Fibroblast of lung (primary cell): ENCODE measurements around the gene RHPN2. TPM values are rescaled to one million over a fixed set of nuclear protein-coding genes. Genes with fewer than 3 reads are reported as not detected.

Experiments
- DNase-seq, 2 donors: peaks; one replicate each; pipeline versions ENCODE4 v3.0.0 to v3.0.0-alpha.2; 2010; ENCODE audit warnings: low read depth in 2 of 2
- H2AFZ ChIP-seq: 2 replicates; pipeline ENCODE4 v1.5.1; 2012; ENCODE audit warnings: low read length, control low read depth, inconsistent platforms
- H3K27ac ChIP-seq: 2 replicates; pipeline ENCODE4 v1.5.1; 2011; ENCODE audit warnings: low read length, control low read depth; ENCODE audit not compliant: insufficient read depth
- H3K27me3 ChIP-seq: 2 replicates; pipeline ENCODE4 v1.5.1; 2011; ENCODE audit warnings: mild to moderate bottlenecking, low read length; ENCODE audit not compliant: control insufficient read depth, insufficient read depth
- H3K36me3 ChIP-seq: 2 replicates; pipeline ENCODE4 v1.5.1; 2011; ENCODE audit warnings: low read length; ENCODE audit not compliant: control insufficient read depth, insufficient read depth
- H3K4me1 ChIP-seq: 2 replicates; pipeline ENCODE4 v1.5.1; 2011; ENCODE audit warnings: low read length; ENCODE audit not compliant: control insufficient read depth, insufficient read depth; ENCODE audit errors: extremely low read depth
- H3K4me2 ChIP-seq: 2 replicates; pipeline ENCODE4 v1.5.1; 2011; ENCODE audit warnings: low read length, control low read depth; ENCODE audit not compliant: insufficient read depth; ENCODE audit errors: extremely low read depth
- H3K4me3 ChIP-seq, 4 experiments: fragments of 200-600 bp in 1 of 4; sonication (generic) in 1 of 4; replicated peaks in 1 of 4; 2 replicates each; pipeline ENCODE4 v1.5.1; 2011 to 2016; ENCODE audit warnings: low read length in 4 of 4, low read depth in 3 of 4, mild to moderate bottlenecking in 3 of 4, control low read depth in 2 of 4, inconsistent platforms in 1 of 4, mixed read lengths in 1 of 4; ENCODE audit not compliant: insufficient read depth in 1 of 4; ENCODE audit errors: control extremely low read depth in 1 of 4
- H3K79me2 ChIP-seq: 2 replicates; pipeline ENCODE4 v1.5.1; 2012; ENCODE audit warnings: mild to moderate bottlenecking, low read length, inconsistent platforms; ENCODE audit not compliant: control insufficient read depth, insufficient read depth
- H3K9ac ChIP-seq: 2 replicates; pipeline ENCODE4 v1.5.1; 2011; ENCODE audit warnings: mild to moderate bottlenecking, low read length, control low read depth; ENCODE audit not compliant: insufficient read depth
- H3K9me3 ChIP-seq: 2 replicates; pipeline ENCODE4 v1.5.1; 2012; ENCODE audit warnings: low read depth, low read length; ENCODE audit not compliant: control insufficient read depth, insufficient read depth
- H4K20me1 ChIP-seq: 2 replicates; pipeline ENCODE4 v1.5.1; 2011; ENCODE audit warnings: low read length; ENCODE audit not compliant: control insufficient read depth, insufficient read depth; ENCODE audit errors: extremely low read depth
- EZH2 ChIP-seq: IDR thresholded peaks from 2 replicates; pipeline ENCODE4 v1.5.1; 2012; ENCODE audit warnings: low read length, control low read depth, mild to moderate bottlenecking; ENCODE audit errors: missing control alignments
- polyA plus RNA-seq, 2 donors: library from polyadenylated mRNA; depleted of rRNA in 1 of 2; stranded (reverse) in 1 of 2; unstranded in 1 of 2; fragments of >200 nt; gene quantifications; 2 replicates each; pipeline ENCODE4 v1.2.1, GENCODE V29; 2011 to 2012; ENCODE audit warnings: missing spikeins in 1 of 2
- total RNA-seq: library from RNA; depleted of rRNA; stranded (reverse); fragments of >200 nt; gene quantifications from 2 replicates; pipeline ENCODE4 v1.2.1, GENCODE V29; 2014
- TF ChIP-seq, protein P1 (sequence below), 2 donors: IDR thresholded peaks in 1 of 2; conservative IDR thresholded peaks in 1 of 2; 1 replicate in 1 of 2; 2 replicates in 1 of 2; pipeline ENCODE4 v1.5.1; 2011 to 2012; ENCODE audit warnings: low read length in 2 of 2, control low read depth in 1 of 2, inconsistent platforms in 1 of 2, low read depth in 1 of 2, mild to moderate bottlenecking in 1 of 2

Gene RHPN2
- total and polyA plus RNA-seq, 2 donors (not counting 1 experiment from before 2014, with no cell fraction given) = 3.3 to 3.8 TPM

DNA sequence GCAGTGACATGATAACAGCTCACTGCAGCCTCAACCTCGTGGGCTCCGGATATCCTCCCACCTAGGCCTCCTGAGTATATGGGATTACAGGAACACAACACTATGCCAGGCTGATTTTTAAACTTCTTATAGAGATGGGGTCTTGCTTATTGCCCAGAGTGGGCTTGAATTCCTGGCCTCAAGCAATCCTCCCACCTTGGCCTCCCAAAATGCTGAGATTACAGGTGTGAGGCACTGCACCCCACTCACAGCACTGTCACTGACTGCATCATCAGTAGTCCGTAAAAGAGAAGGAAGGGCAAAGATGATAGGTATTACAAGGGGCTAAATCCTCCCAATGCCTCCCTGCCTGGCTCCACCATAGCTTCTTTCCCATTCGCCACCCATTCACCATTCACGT, 4.1 kb downstream of the RHPN2 start:
- Histone ChIP-seq H3K4me3 (no peak overlapping the region), H3K36me3 (no peaks in the 10 kb centered on the region), H3K4me2 (no peak overlapping the region), H3K79me2 (no peaks in the 10 kb centered on the region), H3K9me3 (no peaks in the 10 kb centered on the region), H3K9ac (no peak overlapping the region), H3K27ac (no peak overlapping the region), H3K4me1 (peaks cover 2% of the 10 kb centered on the region), H2AFZ (no peak overlapping the region), H4K20me1 (no peaks in the 10 kb centered on the region), H3K27me3 (no peaks in the 10 kb centered on the region)
- DNase-seq = no peak
- no peak for TF ChIP-seq EZH2
- TF ChIP-seq, protein P1, sequence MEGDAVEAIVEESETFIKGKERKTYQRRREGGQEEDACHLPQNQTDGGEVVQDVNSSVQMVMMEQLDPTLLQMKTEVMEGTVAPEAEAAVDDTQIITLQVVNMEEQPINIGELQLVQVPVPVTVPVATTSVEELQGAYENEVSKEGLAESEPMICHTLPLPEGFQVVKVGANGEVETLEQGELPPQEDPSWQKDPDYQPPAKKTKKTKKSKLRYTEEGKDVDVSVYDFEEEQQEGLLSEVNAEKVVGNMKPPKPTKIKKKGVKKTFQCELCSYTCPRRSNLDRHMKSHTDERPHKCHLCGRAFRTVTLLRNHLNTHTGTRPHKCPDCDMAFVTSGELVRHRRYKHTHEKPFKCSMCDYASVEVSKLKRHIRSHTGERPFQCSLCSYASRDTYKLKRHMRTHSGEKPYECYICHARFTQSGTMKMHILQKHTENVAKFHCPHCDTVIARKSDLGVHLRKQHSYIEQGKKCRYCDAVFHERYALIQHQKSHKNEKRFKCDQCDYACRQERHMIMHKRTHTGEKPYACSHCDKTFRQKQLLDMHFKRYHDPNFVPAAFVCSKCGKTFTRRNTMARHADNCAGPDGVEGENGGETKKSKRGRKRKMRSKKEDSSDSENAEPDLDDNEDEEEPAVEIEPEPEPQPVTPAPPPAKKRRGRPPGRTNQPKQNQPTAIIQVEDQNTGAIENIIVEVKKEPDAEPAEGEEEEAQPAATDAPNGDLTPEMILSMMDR (conservative IDR thresholded peaks at IDR 0.05 in 1 of 2, IDR thresholded peaks at IDR 0.05 in 1 of 2; ENCODE audit: low read depth in 1 of 2, low read length in 2 of 2) = no peak

DNA sequence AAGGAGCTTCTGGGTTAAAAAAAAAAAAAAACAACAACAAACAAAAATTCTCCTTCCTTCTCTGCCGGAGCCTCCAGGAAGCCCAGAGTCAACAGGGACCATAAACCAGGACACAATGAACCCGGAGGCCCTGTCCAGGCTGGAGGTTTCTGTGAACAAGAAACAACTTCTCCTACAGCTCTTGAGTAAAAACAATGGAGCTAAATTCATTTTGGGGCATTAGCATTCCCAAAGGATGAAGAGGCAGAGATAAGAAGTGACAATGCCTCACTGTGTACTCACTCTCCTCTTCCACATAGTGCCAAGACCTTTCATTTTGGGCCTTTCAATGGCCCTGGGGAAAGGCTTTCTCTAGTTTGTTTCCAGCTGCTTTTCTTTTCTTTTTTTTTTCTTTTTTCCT, 9.0 kb downstream of the RHPN2 start:
- peak in 1 of 2 donors; percentile 60 for DNase-seq
- H2AFZ ChIP-seq = no peak overlapping the region

DNA sequence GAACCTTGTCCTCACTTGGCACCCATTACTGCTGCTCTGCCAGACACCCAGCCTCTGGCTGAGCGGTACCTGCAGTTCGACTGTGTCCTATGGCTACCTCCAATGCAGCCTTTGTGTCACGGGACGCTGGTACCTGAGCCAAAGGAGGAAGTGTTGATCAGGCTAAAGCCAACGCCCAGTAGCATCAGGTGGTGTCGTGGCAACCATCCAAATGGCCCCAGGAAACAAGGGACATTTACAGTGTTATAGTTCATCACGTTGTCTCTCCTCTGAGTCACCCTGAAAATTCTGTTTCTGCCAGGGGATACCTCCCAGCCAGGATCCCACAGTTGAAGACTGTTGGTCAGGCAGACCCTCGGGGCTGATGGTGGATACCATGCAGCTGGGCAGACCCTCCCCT, 10.1 kb downstream of the RHPN2 start:
- Histone ChIP-seq H4K20me1 (no peaks in the 10 kb centered on the region), H3K9me3 (no peaks in the 10 kb centered on the region), H3K79me2 (no peaks in the 10 kb centered on the region), H3K4me2 (no peak overlapping the region), H2AFZ (no peak overlapping the region), H3K4me1 (no peaks in the 10 kb centered on the region), H3K36me3 (no peaks in the 10 kb centered on the region), H3K9ac (no peak overlapping the region), H3K27ac (no peak overlapping the region), H3K27me3 (no peaks in the 10 kb centered on the region), H3K4me3 (no peak overlapping the region)
- no peak for TF ChIP-seq EZH2
- TF ChIP-seq, protein P1 (conservative IDR thresholded peaks at IDR 0.05 in 1 of 2, IDR thresholded peaks at IDR 0.05 in 1 of 2; ENCODE audit: low read depth in 1 of 2, low read length in 2 of 2) = no peak
- DNase-seq = no peak

More for the DNA sequence above, 9.0 kb downstream of the RHPN2 start:
- Histone ChIP-seq H3K4me1 (no peaks in the 10 kb centered on the region), H3K27ac (no peak overlapping the region), H3K27me3 (no peaks in the 10 kb centered on the region), H3K9ac (no peak overlapping the region), H3K79me2 (no peaks in the 10 kb centered on the region), H3K4me3 (no peak overlapping the region), H3K9me3 (no peaks in the 10 kb centered on the region), H3K36me3 (no peaks in the 10 kb centered on the region), H3K4me2 (no peak overlapping the region), H4K20me1 (no peaks in the 10 kb centered on the region)
- TF ChIP-seq, protein P1 (conservative IDR thresholded peaks at IDR 0.05 in 1 of 2, IDR thresholded peaks at IDR 0.05 in 1 of 2; ENCODE audit: low read depth in 1 of 2, low read length in 2 of 2) = no peak
- TF ChIP-seq EZH2 = no peak
